MM.1S (cell line): ENCODE results near the gene FHIT.

Source experiments
- DNase-seq: peaks from one replicate; pipeline ENCODE4 v3.0.0-alpha.2; 2015
- H2AFZ ChIP-seq: fragments of 300-600 bp; sonication (generic); 2 replicates; pipeline ENCODE4 v1.6.0; 2016; ENCODE audit warnings: antibody characterized with exemption, low read length
- H3F3A ChIP-seq: fragments of 300-600 bp; sonication (generic); 2 replicates; pipeline ENCODE4 v1.6.1; 2016; ENCODE audit warnings: mild to moderate bottlenecking, antibody characterized with exemption, low read length, moderate library complexity, mixed read lengths; ENCODE audit not compliant: insufficient read depth
- H3K27ac ChIP-seq: fragments of 300-600 bp; sonication (generic); 2 replicates; pipeline ENCODE4 v1.5.1; 2016; ENCODE audit warnings: mild to moderate bottlenecking, low read length
- H3K27me3 ChIP-seq: fragments of 300-600 bp; sonication (generic); replicated peaks from 2 replicates; pipeline ENCODE4 v1.6.0; 2016; ENCODE audit warnings: low read length; ENCODE audit not compliant: insufficient read depth
- H3K36me3 ChIP-seq: fragments of 300-600 bp; sonication (generic); replicated peaks from 2 replicates; pipeline ENCODE4 v1.6.1; 2016; ENCODE audit warnings: mild to moderate bottlenecking, low read length, mixed read lengths; ENCODE audit not compliant: insufficient read depth
- H3K4me1 ChIP-seq: fragments of 300-600 bp; sonication (generic); 2 replicates; pipeline ENCODE4 v1.6.1; 2016; ENCODE audit warnings: low read length, mixed read lengths
- H3K4me2 ChIP-seq: fragments of 300-600 bp; sonication (generic); 2 replicates; pipeline ENCODE4 v1.6.0; 2016; ENCODE audit warnings: low read depth, low read length
- H3K4me3 ChIP-seq: fragments of 300-600 bp; sonication (generic); 2 replicates; pipeline ENCODE4 v1.5.1; 2016; ENCODE audit warnings: low read length, mixed read lengths
- H3K79me2 ChIP-seq: fragments of 300-600 bp; sonication (generic); 2 replicates; pipeline ENCODE4 v1.6.1; 2016; ENCODE audit warnings: mixed run types, low read length, mixed read lengths
- H3K9ac ChIP-seq: fragments of 300-600 bp; sonication (generic); 2 replicates; pipeline ENCODE4 v1.6.1; 2016; ENCODE audit warnings: low read length, mixed read lengths
- H3K9me2 ChIP-seq: fragments of 300-600 bp; sonication (generic); replicated peaks from 2 replicates; pipeline ENCODE4 v1.6.1; 2016; ENCODE audit warnings: mild to moderate bottlenecking, low read length, mixed read lengths; ENCODE audit not compliant: insufficient read depth
- H3K9me3 ChIP-seq: fragments of 300-600 bp; sonication (generic); replicated peaks from 2 replicates; pipeline ENCODE4 v1.6.1; 2016; ENCODE audit warnings: mild to moderate bottlenecking, low read length, mixed read lengths; ENCODE audit not compliant: insufficient read depth
- H4K20me1 ChIP-seq: fragments of 300-600 bp; sonication (generic); 2 replicates; pipeline ENCODE4 v1.6.1; 2016; ENCODE audit warnings: mild to moderate bottlenecking, low read length, moderate library complexity, mixed read lengths; ENCODE audit not compliant: insufficient read depth
- EZH2 ChIP-seq: fragments of 300-600 bp; sonication (generic); optimal IDR thresholded peaks from 2 replicates; pipeline ENCODE3; 2017; ENCODE audit warnings: low read depth, mild to moderate bottlenecking, antibody characterized with exemption, low read length, mixed read lengths
- EZH2phosphoT487 ChIP-seq: fragments of 300-600 bp; sonication (generic); IDR thresholded peaks from 2 replicates; pipeline ENCODE4 v1.6.1; 2018; ENCODE audit warnings: antibody characterized with exemption, low read length
- TF ChIP-seq, protein P1 (sequence below): fragments of 300-600 bp; sonication (generic); IDR thresholded peaks from 2 replicates; pipeline ENCODE4 v1.5.1; 2016; ENCODE audit warnings: antibody characterized with exemption, low read length, mixed read lengths

Gene FHIT

GRCh38 chr3:60803216-60804173, 447.8 kb downstream of the FHIT start:
- H3K9ac ChIP-seq: no peak overlapping the region
- no peaks in the 10 kb centered on the region for H3K9me3 ChIP-seq
- no peak overlapping the region for H3K4me3 ChIP-seq
- H4K20me1 ChIP-seq: no peaks in the 10 kb centered on the region
- no peak overlapping the region for H2AFZ ChIP-seq
- TF ChIP-seq, protein P1, sequence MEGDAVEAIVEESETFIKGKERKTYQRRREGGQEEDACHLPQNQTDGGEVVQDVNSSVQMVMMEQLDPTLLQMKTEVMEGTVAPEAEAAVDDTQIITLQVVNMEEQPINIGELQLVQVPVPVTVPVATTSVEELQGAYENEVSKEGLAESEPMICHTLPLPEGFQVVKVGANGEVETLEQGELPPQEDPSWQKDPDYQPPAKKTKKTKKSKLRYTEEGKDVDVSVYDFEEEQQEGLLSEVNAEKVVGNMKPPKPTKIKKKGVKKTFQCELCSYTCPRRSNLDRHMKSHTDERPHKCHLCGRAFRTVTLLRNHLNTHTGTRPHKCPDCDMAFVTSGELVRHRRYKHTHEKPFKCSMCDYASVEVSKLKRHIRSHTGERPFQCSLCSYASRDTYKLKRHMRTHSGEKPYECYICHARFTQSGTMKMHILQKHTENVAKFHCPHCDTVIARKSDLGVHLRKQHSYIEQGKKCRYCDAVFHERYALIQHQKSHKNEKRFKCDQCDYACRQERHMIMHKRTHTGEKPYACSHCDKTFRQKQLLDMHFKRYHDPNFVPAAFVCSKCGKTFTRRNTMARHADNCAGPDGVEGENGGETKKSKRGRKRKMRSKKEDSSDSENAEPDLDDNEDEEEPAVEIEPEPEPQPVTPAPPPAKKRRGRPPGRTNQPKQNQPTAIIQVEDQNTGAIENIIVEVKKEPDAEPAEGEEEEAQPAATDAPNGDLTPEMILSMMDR: no peak
- TF ChIP-seq EZH2phosphoT487 (no peak), EZH2 (no peak)
- no peaks in the 10 kb centered on the region for H3F3A ChIP-seq
- H3K4me2 ChIP-seq: no peak overlapping the region
- H3K79me2 ChIP-seq: no peaks in the 10 kb centered on the region
- no peaks in the 10 kb centered on the region for H3K4me1 ChIP-seq
- DNase-seq: no peak
- no peaks in the 10 kb centered on the region for H3K36me3 ChIP-seq
- H3K27ac ChIP-seq: no peak overlapping the region
- no peaks in the 10 kb centered on the region for H3K27me3 ChIP-seq
- no peaks in the 10 kb centered on the region for H3K9me2 ChIP-seq

DNA sequence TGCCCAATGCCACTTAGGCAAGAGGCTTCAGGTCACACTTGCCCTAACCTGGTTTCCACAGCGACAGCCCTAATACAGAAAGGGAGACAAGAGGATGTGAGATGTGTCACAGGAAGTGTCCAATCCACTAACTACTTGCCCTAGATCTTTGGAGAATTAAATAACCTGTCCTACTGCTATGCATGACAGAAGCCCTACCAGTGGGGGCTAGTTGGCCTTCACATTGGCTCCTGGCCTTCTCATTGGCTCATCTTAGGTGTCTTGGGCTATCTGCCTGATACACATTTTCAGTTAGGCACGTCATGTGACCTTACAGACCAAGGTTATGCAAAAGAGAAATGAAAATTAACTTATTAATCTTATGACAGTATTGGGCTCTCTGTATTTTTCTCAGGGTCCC, 449.9 kb downstream of the FHIT start:
- Histone ChIP-seq H3K9me2 (no peaks in the 10 kb centered on the region), H3K27me3 (no peaks in the 10 kb centered on the region), H4K20me1 (no peaks in the 10 kb centered on the region), H3K79me2 (no peaks in the 10 kb centered on the region), H3K4me1 (no peaks in the 10 kb centered on the region), H3K4me3 (no peak overlapping the region), H3K9me3 (no peaks in the 10 kb centered on the region), H3K9ac (no peak overlapping the region), H3K4me2 (no peak overlapping the region), H3K27ac (no peak overlapping the region), H2AFZ (no peak overlapping the region), H3F3A (no peaks in the 10 kb centered on the region), H3K36me3 (no peaks in the 10 kb centered on the region)
- DNase-seq: no peak
- TF ChIP-seq EZH2phosphoT487: no peak
- TF ChIP-seq, protein P1: no peak
- no peak for TF ChIP-seq EZH2

DNA sequence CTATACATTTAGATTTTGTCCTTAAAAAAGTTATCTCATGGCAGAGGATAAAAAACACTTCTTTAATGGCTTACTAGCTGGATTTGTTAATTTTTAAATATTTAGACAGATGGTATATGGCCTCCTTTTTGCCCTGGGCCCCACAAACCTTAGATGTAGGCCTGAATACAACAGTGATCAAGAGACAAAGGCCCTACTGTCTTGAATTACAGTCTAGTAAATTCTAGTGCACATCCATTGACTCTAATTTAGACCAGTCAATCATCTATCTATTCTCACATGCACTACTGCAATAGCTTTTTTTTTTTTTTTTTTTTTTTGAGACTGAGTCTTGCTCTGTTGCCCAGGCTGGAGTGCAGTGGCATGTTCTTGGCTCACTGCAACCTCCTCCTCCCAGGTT, 452.8 kb downstream of the FHIT start:
- no peak overlapping the region for H3K27ac ChIP-seq
- no peaks in the 10 kb centered on the region for H3K27me3 ChIP-seq
- H4K20me1 ChIP-seq: no peaks in the 10 kb centered on the region
- H3K9me3 ChIP-seq: no peaks in the 10 kb centered on the region
- H3K4me1 ChIP-seq: no peaks in the 10 kb centered on the region
- no peaks in the 10 kb centered on the region for H3K36me3 ChIP-seq
- H3K79me2 ChIP-seq: no peaks in the 10 kb centered on the region
- H3K4me2 ChIP-seq: no peak overlapping the region
- H3K9ac ChIP-seq: no peak overlapping the region
- DNase-seq: no peak
- TF ChIP-seq, protein P1: no peak
- TF ChIP-seq EZH2phosphoT487: no peak
- TF ChIP-seq EZH2: no peak
- H3K4me3 ChIP-seq: no peak overlapping the region
- no peak overlapping the region for H2AFZ ChIP-seq
- H3F3A ChIP-seq: no peaks in the 10 kb centered on the region
- H3K9me2 ChIP-seq: no peaks in the 10 kb centered on the region
